Neutrophil (primary cell): ENCODE data around the gene RASAL1.

Experiments
- H3K27ac ChIP-seq: fragments of 200-600 bp; sonication (generic); 2 replicates; pipeline ENCODE4 v1.5.1; 2016; ENCODE audit warnings: mild to moderate bottlenecking, moderate library complexity
- H3K27me3 ChIP-seq: fragments of 200-600 bp; sonication (generic); 2 replicates; pipeline ENCODE4 v1.6.0; 2016; ENCODE audit warnings: mild to moderate bottlenecking
- H3K36me3 ChIP-seq: fragments of 200-600 bp; sonication (generic); 2 replicates; pipeline ENCODE4 v1.5.1; 2017
- H3K4me1 ChIP-seq, 2 experiments: fragments of 200-600 bp in 1 of 2; sonication (generic) in 1 of 2; 1 replicate in 1 of 2; 2 replicates in 1 of 2; pipeline versions ENCODE4 v1.5.1 to v1.6.1; 2013 to 2016; ENCODE audit warnings: low read depth in 1 of 2, low read length in 1 of 2, mild to moderate bottlenecking in 1 of 2, moderate library complexity in 1 of 2; ENCODE audit not compliant: control insufficient read depth in 1 of 2, insufficient read depth in 1 of 2
- H3K4me3 ChIP-seq, 2 experiments: fragments of 200-600 bp in 1 of 2; sonication (generic) in 1 of 2; 1 replicate in 1 of 2; 2 replicates in 1 of 2; pipeline ENCODE4 v1.5.1; 2013 to 2016; ENCODE audit warnings: low read depth in 1 of 2, low read length in 1 of 2, mild to moderate bottlenecking in 1 of 2, moderate library complexity in 1 of 2
- H3K9me3 ChIP-seq: fragments of 200-600 bp; sonication (generic); 2 replicates; pipeline ENCODE4 v1.5.1; 2016
- TF ChIP-seq, protein P1 (sequence below): fragments of 200-600 bp; sonication (generic); IDR thresholded peaks from 2 replicates; pipeline ENCODE4 v1.5.1; 2016; ENCODE audit warnings: antibody characterized with exemption

RASAL1 gene

DNA sequence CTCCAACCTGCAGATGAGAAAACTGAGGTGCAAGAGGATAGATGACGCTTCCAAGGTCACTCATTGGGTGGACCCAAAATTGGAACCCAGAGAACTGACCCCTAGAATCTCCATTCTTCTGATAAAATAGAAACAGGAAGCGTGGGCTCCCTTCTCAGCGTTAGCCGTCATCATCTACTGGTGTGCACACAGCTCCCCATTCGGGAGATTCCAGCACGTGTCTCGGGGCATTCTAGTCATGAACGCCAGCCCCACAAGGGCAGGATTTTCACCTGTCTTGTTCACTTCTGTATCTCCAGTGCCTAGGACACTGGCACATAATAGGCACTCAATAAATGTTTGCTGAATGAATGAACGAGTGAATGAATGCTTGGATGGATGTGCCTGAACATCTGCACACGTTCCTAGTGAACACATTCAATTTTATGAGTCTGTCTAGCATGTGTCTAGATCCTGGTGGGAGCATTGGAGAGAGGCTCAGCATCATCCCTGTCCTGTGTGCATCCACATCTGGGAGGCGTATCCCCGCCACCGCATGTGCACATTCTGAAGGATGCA is 30.5 kb downstream of the RASAL1 start:
- Histone ChIP-seq H3K4me3 (no peak overlapping the region), H3K36me3 (no peaks in the 10 kb centered on the region), H3K9me3 (no peaks in the 10 kb centered on the region), H3K4me1 (no peaks in the 10 kb centered on the region), H3K27me3 (peaks cover 37% of the 10 kb centered on the region), H3K27ac (no peak overlapping the region)
- TF ChIP-seq, protein P1, sequence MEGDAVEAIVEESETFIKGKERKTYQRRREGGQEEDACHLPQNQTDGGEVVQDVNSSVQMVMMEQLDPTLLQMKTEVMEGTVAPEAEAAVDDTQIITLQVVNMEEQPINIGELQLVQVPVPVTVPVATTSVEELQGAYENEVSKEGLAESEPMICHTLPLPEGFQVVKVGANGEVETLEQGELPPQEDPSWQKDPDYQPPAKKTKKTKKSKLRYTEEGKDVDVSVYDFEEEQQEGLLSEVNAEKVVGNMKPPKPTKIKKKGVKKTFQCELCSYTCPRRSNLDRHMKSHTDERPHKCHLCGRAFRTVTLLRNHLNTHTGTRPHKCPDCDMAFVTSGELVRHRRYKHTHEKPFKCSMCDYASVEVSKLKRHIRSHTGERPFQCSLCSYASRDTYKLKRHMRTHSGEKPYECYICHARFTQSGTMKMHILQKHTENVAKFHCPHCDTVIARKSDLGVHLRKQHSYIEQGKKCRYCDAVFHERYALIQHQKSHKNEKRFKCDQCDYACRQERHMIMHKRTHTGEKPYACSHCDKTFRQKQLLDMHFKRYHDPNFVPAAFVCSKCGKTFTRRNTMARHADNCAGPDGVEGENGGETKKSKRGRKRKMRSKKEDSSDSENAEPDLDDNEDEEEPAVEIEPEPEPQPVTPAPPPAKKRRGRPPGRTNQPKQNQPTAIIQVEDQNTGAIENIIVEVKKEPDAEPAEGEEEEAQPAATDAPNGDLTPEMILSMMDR: no peak

DNA sequence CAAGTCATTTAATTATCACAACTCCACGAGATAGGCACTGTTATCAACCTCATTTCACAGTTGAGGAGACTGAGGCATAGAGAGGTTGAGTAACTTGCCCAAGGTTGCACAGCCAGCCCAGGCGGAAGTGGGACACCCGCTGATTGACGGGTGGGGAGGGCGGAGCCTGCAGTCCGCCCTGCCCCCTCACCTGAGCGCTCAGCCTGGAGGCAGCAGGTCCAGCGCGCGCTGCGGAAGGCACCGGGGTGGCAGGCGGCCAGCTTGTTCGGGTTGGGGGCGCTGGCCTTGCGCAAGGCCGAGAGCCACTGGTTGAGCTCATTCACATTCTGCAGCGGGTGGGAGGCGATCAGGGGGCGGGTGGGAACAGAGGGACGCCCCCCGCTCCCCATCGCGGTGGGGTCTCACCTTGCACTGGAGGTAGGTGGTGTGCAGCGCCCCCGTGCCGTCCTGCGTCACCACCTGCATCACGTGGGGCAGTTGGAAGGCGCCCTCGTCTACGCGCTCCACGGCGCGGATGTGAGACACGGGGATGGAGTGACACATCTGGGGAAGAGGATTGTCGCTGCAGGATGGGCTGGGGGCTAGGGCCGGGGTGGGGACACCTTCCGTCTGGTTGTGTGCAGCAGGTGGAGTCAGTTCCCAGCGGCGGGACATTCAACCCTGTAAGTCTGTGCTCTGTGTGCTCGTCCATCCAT is 31.7 kb downstream of the RASAL1 start:
- Histone ChIP-seq H3K4me3 (no peak overlapping the region), H3K27ac (no peak overlapping the region), H3K9me3 (no peaks in the 10 kb centered on the region), H3K27me3 (peaks cover 37% of the 10 kb centered on the region), H3K36me3 (no peaks in the 10 kb centered on the region), H3K4me1 (no peaks in the 10 kb centered on the region)
- TF ChIP-seq, protein P1: no peak

DNA sequence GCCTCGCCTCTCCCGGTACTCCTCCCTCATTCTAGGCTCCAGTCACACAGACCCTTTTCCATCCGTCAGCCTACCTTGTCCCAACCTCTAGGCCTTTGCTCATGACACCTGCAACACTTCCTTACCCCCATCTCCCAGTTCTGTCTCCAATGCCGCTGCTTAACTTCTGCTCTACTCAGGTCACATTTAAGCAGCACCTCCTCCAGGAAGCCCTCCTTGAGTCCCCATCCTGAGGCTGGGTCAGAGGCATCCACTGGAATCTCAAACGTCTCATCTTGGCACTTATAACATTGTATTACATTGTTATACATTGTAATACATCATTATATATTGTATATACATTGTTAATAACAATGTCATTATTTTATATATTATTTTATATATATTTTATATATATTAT is 32.8 kb downstream of the RASAL1 start:
- Histone ChIP-seq H3K27me3 (peaks cover 41% of the 10 kb centered on the region), H3K9me3 (no peaks in the 10 kb centered on the region), H3K4me3 (no peak overlapping the region), H3K4me1 (no peaks in the 10 kb centered on the region), H3K36me3 (no peaks in the 10 kb centered on the region), H3K27ac (no peak overlapping the region)
- TF ChIP-seq, protein P1: no peak

DNA sequence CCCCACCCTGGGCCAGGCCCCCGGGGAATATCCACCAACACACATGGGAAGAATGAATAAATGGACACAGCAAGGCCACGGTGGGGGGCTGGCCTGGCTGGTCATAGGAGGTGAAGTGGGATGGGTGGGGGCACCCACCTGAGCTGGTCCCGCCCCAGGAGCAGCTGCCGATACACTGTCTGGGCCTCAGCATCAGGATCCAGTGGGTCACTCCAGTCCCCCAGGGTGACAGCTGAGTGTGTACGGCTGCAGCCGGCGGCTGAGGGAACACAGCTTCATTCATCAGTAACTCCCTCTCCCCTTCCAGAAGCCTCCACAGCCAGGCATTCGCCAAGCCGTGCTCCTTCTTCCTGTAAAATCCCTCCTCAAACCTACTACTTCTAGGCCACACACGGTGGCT is 33.8 kb downstream of the RASAL1 start:
- TF ChIP-seq, protein P1: no peak
- H3K36me3 ChIP-seq: no peaks in the 10 kb centered on the region
- no peak overlapping the region for H3K4me3 ChIP-seq
- no peaks in the 10 kb centered on the region for H3K9me3 ChIP-seq
- H3K27ac ChIP-seq: no peak overlapping the region
- peaks cover 41% of the 10 kb centered on the region for H3K27me3 ChIP-seq
- no peaks in the 10 kb centered on the region for H3K4me1 ChIP-seq

DNA sequence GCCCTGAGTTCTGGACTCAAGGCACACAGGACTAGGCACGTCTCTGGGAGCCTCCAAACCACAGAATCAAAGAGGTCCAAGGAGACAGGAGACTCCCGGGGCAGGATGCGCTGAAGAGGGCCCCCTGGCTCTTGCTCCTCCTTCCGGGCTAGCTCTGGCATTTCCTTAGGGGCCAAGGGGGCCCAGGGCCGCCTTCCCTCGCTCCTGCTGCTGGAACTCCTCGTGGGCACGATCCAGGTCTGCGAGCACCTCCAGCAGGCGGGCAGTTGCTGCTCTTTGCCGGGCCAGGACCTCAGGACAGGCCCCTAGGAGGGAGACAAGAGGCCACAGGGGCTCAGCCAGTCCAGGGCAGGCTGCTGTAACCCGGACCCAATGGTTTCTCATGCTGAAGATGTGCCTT is 35.8 kb downstream of the RASAL1 start:
- Histone ChIP-seq H3K27ac (no peak overlapping the region), H3K9me3 (no peaks in the 10 kb centered on the region), H3K4me3 (no peak overlapping the region), H3K36me3 (no peaks in the 10 kb centered on the region), H3K27me3 (peaks cover 26% of the 10 kb centered on the region), H3K4me1 (no peaks in the 10 kb centered on the region)
- TF ChIP-seq, protein P1: no peak
